GM12801 (cell line): ENCODE results near the gene ROR2.

Source experiments
- TF ChIP-seq, protein P1 (sequence below): IDR thresholded peaks from one replicate; pipeline ENCODE4 v1.5.1; 2011; ENCODE audit warnings: control low read depth; ENCODE audit not compliant: insufficient read length; ENCODE audit errors: extremely low read depth

The ROR2 gene

DNA sequence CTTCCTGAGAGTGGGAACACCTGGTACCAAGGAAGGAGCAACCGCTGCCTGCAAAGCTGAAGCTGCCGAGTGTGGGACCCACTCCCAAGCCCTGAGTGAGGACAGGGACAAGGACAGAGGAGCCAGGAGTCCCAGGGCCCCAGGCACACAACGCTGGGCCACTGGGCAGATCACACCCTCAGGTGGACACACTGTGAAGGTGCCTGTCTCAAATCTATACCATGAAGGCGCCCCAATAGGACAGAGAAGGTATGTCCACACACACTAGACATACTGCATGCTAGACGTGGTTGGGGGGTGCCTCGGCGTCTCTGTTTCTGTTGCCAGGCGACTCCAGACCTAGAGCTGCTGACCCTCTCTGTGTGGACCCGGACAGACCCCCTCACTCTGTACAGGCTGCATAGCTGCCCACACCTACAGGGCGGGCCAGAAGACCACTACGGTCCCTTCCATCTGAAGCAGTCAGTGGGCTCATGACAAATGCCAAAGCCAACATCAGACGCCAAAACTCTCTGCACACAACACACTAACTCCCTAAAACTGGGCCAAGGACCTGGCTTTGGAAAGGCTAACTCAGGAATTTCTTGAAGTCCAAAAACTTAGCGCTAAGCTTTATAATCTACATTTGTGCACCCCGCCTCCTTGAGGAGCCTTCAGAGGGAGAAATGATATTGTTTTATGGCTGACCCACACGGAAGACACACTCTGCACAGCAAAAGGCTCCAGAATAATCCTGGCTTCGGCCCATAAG is 60.7 kb downstream of the ROR2 start:
- TF ChIP-seq, protein P1, sequence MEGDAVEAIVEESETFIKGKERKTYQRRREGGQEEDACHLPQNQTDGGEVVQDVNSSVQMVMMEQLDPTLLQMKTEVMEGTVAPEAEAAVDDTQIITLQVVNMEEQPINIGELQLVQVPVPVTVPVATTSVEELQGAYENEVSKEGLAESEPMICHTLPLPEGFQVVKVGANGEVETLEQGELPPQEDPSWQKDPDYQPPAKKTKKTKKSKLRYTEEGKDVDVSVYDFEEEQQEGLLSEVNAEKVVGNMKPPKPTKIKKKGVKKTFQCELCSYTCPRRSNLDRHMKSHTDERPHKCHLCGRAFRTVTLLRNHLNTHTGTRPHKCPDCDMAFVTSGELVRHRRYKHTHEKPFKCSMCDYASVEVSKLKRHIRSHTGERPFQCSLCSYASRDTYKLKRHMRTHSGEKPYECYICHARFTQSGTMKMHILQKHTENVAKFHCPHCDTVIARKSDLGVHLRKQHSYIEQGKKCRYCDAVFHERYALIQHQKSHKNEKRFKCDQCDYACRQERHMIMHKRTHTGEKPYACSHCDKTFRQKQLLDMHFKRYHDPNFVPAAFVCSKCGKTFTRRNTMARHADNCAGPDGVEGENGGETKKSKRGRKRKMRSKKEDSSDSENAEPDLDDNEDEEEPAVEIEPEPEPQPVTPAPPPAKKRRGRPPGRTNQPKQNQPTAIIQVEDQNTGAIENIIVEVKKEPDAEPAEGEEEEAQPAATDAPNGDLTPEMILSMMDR = no peak

DNA sequence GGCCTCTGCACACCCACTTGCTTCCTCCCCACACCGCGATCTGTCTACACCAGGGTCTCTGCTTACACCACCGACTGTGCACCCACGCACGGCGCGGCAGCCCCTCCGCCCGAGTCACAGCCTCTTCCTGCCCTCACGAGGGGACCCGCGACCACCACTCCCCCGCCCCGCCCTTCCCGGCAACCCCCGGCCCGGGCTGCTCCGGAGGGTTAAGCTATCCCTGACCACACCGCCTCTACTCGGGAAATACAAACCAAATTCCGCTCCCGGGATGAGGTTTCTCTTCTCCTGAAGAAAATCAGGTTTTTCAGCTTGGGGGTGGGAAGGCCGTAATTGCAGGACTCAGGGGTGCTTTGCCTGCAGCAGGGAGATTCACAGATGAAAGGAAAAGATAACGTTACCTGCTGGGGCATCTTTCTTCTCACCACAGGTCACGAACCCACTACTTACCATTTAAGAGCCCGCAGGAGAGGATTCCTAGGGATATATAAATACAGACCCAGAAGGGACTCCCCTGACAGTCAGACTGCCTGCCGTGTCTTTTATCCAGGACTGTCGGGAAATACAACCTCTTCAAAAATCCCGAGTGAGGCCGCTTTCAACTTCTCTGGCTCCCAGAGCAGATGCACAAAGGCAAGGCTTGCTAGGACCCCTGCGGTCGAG is 63.5 kb downstream of the ROR2 start:
- TF ChIP-seq, protein P1 = no peak

DNA sequence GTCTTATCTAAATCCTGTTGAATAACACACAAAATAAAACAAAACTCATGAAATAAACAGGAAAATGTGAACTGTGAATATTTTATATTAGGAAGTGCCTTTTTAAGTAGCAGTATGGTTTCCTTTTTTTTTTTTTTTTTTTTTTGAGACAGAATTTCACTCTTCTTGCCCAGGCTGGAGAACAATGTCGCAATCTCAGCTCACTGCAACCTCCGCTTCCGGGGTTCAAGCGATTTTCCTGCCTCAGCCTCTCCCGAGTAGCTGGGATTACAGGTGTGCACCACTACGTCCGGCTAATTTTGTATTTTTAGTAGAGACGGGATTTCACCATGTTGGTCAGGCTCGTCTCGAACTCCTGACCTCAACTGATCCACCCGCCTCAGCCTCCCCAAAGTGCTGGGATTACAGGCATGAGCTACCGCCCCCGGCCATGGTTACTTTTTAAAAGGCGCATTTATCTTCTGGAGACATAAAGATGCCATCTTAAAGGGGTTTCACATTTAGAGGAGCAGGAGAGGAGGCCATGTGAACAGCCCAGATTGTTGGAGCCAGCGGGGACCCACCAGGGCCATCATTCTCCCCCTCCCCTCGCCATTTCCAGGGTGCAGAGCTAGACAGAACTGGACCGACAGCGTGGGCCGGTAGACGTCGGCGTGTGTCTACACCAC is 64.1 kb downstream of the ROR2 start:
- TF ChIP-seq, protein P1 = no peak

DNA sequence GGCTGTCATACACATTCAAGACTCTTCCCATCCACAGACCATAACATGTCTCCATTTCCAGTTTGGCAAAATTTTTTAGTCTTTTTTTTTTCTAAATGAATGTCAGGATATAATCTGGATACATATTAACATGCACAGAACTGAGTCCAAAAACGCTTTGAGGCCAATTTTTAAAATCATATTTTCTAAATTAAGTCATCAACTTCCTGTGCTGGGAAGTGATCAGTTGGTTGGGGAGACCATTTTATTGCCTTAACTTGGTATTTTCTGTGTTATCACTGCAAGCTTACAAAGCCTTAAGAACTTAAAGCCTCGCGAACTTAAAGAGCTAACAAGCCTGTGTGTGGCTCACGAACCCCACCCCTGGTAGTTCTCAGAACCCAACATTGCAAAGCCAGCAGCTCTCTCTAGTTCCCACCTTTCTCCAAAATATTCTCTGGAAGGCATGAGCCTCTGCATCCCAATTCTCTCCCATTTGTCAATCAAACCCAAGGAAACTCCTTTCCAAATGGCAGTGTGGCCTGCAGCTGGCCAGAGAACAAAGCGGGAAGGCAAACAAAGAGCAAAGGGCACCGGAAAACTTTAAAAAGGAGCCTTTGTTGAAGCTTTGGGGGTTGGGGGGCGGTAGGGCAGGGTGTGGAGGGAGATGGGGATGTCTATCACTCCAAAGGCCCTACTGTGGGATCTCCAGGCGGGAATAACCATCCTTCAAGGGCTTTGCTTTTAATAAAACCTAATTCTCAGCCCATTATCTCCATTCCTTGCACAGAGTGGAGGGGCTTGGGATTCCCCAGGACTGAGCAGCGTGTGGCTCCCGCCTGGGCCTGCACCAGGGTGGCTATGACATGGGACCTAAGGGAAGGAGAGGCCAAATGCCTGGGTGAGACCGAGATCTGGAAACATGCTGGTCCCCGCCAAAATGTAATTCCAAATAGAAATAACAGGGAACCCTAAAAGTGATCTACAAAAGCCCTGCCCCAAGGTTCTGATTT is 65.0 kb downstream of the ROR2 start:
- TF ChIP-seq, protein P1 = no peak

DNA sequence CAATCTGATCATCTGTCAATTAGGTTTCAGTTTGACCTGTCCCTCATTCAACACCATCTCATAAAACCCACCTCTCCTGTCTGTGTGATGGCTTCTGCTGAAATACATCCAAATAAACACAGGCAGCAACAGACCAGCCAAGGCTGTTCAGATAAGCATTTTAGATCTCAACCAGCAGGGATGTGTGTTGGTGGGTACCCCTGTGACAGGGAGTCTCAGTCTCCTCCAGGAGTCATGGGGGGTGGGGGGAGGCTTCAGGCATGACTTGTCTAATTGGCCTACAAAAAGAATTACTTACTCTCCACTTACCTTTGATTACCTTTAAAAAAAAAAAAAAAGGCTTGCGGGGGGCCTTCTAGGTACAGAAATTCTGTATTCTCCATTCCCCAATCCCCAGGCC is 65.9 kb downstream of the ROR2 start:
- TF ChIP-seq, protein P1 = no peak

DNA sequence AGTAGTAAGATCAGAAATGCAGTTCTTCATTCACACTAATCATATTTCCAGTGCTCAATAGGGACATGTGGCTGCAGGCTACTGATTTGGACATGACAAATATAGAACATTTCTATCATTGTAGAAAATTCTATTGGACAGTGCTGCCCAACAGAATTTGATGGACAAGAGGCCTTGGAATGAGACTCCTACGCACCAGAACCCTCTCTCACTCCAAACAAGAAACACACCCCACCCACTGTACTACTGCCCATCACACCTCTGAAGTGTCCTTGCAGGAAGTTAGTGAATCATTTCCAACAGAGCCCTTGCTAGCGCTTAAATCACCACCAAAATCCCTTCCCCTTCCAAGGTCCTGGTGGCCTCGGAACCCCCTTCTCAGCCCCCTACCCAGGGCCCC is 66.5 kb downstream of the ROR2 start:
- TF ChIP-seq, protein P1 = no peak
